GM20000 (cell line): ENCODE results near the gene ZFP91.

Experiments
- DNase-seq: peaks from one replicate; pipeline ENCODE4 v3.0.0; 2012; ENCODE audit warnings: low spot score
- TF ChIP-seq, protein P1 (sequence below): IDR thresholded peaks from 2 replicates; pipeline ENCODE4 v1.5.1; 2012; ENCODE audit warnings: mild to moderate bottlenecking, control low read depth; ENCODE audit errors: extremely low read depth, missing control alignments

Gene ZFP91

DNA sequence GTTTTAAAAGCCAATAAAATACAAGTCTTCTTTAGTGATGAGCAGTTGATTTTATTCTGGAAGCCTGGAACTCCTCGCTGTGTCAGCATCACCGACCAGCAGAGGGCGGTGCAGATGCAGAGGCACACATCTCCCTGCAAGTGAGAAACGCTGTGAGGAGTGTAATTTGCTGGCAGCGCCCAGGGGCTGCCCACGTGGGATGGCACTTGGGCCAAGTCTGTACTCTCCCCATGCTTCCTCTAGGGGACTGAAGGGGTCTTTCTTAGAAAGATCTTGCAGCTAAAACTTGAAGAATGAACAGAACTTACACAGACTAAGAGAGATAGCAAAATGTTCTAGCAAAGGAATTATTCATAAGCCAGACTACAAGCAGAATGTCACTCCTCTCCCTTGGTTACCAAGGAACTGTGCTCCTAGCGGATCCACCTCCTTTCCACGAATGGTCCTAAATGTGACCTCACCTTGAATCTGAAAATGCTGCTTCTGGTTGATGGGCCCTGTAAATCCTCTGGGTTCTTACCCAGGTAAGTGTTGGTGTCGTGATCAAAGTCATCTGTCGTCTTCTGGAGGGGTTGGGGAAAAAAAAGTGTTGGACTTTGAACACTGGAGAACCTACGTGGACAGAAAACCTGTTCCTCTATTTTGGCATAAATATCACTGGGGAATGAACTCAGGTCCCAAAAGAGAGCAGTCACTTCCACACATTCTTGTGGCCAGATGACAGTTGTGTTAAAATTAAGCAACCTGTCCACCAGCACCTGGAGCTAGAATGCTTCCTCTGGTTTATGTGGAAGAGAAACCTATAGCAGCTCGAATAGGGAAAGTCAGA lies 75.4 kb downstream of the ZFP91 start:
- TF ChIP-seq, protein P1, sequence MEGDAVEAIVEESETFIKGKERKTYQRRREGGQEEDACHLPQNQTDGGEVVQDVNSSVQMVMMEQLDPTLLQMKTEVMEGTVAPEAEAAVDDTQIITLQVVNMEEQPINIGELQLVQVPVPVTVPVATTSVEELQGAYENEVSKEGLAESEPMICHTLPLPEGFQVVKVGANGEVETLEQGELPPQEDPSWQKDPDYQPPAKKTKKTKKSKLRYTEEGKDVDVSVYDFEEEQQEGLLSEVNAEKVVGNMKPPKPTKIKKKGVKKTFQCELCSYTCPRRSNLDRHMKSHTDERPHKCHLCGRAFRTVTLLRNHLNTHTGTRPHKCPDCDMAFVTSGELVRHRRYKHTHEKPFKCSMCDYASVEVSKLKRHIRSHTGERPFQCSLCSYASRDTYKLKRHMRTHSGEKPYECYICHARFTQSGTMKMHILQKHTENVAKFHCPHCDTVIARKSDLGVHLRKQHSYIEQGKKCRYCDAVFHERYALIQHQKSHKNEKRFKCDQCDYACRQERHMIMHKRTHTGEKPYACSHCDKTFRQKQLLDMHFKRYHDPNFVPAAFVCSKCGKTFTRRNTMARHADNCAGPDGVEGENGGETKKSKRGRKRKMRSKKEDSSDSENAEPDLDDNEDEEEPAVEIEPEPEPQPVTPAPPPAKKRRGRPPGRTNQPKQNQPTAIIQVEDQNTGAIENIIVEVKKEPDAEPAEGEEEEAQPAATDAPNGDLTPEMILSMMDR: peak; percentile 98
- peak; percentile 63 for DNase-seq

DNA sequence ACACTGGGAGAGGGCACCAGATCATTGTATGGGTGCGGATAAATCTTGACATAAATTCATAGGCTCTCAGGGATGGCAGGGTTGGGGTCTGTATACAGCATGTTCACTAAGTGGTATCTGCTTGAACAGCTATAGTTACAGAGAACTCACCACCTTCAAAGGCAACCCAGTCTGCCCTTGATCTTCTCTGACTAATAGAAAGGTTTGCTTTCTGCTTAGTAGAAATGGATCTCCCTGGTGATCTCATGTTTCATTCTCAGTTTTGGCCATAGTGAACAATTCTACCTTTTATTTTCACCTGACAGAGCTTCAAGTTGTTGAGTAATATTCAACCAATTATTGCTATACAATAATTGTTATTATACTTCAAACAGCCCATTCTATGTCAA lies 76.0 kb downstream of the ZFP91 start:
- TF ChIP-seq, protein P1: no peak
- DNase-seq: no peak

DNA sequence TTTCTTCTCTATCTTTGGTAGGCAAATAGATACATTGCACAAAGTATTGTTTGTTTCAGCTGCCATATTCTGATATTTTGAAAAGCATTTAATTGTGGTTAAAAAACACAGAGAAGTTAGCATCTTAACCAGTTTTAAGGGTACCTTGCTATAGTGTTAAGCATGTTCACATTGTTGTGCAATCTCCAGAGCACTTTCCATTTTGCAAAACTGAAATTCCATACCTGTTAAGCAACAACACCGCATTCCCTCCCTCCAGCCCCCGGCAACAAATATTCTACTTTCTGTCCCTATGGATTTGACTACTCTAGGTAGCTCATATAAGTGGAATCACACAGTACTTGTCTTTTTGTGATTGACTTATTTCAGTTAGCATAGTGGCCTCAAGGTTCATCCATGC lies 77.5 kb downstream of the ZFP91 start:
- TF ChIP-seq, protein P1: no peak
- no peak for DNase-seq

DNA sequence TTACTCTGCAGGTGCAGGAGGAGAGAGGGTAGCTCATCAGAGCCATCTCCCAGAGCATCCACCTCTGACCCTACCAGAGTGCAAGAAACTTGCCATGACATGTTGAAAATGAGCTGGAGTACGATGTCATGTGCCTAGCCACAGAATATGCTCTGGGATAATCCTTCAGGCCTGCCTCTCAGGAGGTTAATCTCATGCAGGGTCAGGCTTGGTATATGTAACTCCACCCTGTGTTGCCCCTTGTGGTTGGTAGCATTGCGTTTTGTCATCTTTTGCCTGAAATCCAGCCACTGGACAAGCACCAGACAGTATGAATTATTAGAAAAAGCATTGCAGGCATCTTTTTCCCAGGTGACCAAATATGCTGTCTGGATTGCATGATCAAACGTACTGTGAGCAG lies 79.8 kb downstream of the ZFP91 start:
- TF ChIP-seq, protein P1: no peak
- no peak for DNase-seq

DNA sequence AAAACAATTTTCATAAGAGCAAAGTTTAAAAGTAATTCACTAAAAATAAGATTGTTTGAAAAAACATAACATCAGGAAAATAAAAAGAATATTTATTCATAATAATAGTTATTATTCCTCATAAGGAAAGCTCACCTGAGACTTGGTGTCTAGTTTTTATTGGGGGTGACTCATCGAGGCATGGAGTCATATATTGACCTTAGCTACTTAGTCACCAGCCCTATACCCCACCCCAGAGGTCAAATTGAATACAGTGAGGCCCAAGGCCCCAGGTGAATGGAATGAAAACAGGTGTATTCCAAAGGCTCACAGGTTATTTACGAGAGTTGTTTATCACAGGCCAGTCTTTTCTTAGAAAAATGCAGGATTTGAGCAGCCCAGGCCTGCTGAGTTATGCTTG lies 80.5 kb downstream of the ZFP91 start:
- TF ChIP-seq, protein P1: no peak
- DNase-seq: no peak

DNA sequence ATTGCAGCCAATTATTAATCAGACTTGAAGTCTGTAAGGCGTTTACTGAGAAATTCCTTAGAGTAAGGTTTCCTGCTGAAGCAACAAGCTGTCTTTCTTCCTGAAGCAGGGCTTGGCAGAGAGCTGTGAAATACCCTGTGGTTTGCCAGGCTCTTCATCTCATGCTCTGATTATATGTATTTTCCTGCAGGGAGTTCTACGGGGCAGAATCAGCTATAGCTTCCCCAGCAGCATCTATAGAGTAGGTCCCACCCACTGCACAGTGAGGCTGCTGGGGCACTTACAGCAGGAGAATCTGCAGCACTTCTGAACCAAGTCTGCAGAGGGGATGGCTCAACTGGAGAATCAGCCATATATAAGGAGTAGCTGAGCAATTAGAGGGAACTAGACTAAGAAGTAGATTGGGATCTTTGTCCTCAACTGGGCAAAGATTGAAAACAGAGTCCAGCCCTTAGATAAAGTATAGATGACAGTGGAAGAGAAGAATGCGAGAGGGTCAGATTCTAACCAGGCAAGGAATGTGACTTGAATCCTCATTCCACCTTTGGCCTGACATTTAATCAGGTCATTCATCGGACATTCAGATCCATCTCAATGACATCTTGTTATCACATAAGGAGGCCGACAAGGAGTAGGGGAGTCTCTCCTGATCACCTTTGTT lies 81.2 kb downstream of the ZFP91 start:
- no peak for DNase-seq
- TF ChIP-seq, protein P1: no peak
